PC-9 (cell line): Measurements from ENCODE around the gene NDRG2.

Experiments
- CTCF ChIP-seq: fragments of 200-600 bp; sonication (generic); conservative IDR thresholded peaks from 2 replicates; pipeline ENCODE4 v1.6.1; 2017; ENCODE audit warnings: mixed run types, antibody characterized with exemption, mild to moderate bottlenecking, moderate library complexity
- EZH2 ChIP-seq: fragments of 200-600 bp; sonication (generic); IDR thresholded peaks from 2 replicates; pipeline ENCODE4 v1.8.0; 2017; ENCODE audit warnings: antibody characterized with exemption, low read depth

GRCh38 chr14:21047378-21047781 lies 22.5 kb upstream of the NDRG2 start:
- no peak for TF ChIP-seq CTCF
- no peak for TF ChIP-seq EZH2
